ENCODE data around the gene CNIH3. TPM values are rescaled to one million over a fixed set of nuclear protein-coding genes. Genes with fewer than 3 reads are reported as not detected.

CNIH3 gene
- total and polyA plus RNA-seq, 2 donors (not counting 3 experiments of a cell fraction or from before 2014, with no cell fraction given): 1.3 to 2.5 TPM

DNA sequence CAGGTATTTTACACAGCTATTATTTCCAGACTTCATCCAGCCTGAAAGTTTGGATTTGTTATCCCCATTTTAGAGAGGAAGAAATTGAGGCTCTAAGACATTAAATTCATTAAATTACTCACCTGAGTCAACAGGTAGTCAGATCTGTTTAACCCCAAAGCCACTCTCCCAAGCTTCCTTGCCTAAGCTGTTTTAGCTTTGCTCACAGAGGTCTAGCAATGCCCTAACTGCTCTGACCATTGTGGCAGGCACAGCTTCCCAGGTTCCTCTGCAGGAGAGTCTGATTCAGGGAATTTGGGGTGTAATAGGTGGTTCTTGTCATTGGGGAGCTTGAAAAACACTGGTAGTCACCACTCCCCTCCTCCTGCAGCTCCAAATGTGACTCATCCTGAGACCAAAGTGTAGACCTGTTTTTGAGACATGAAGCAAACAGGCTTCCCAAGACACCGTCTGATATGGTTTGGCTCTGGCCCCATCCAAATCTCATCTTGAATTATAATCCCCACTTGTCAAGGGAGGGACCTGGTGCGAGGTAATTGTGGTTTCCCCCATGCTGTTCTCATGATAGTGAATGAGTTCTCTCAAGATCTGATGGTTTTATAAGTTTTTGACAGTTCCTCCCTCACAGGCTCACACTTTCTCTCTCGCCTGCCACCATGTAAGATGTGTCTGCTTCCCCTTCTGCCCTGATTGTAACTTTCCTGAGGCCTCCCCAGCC is 170.6 kb downstream of the CNIH3 start:
- TF ChIP-seq FOS (IDR thresholded peaks at IDR 0.05; ENCODE audit: borderline replicate concordance, insufficient read depth, low read length) (no peak), MYC (IDR thresholded peaks at IDR 0.05; ENCODE audit: low read depth, low read length) (no peak), GATA2 (IDR thresholded peaks at IDR 0.05; ENCODE audit: insufficient read depth, insufficient read length, low read depth, low read length) (no peak), EZH2 (IDR thresholded peaks at IDR 0.05; ENCODE audit: borderline replicate concordance, low read depth, low read length, severe bottlenecking) (no peak), POLR2A (IDR thresholded peaks at IDR 0.05; ENCODE audit: low read depth, low read length) (no peak), JUN (IDR thresholded peaks at IDR 0.05; ENCODE audit: borderline replicate concordance, insufficient read depth, insufficient read length, low read depth) (no peak), POLR2AphosphoS5 (IDR thresholded peaks at IDR 0.05; ENCODE audit: insufficient read depth, low read depth, low read length) (no peak)
- TF ChIP-seq, protein P1, sequence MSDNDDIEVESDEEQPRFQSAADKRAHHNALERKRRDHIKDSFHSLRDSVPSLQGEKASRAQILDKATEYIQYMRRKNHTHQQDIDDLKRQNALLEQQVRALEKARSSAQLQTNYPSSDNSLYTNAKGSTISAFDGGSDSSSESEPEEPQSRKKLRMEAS (IDR thresholded peaks at IDR 0.05; ENCODE audit: insufficient read depth, insufficient read length): no peak
- TF ChIP-seq, protein P2, sequence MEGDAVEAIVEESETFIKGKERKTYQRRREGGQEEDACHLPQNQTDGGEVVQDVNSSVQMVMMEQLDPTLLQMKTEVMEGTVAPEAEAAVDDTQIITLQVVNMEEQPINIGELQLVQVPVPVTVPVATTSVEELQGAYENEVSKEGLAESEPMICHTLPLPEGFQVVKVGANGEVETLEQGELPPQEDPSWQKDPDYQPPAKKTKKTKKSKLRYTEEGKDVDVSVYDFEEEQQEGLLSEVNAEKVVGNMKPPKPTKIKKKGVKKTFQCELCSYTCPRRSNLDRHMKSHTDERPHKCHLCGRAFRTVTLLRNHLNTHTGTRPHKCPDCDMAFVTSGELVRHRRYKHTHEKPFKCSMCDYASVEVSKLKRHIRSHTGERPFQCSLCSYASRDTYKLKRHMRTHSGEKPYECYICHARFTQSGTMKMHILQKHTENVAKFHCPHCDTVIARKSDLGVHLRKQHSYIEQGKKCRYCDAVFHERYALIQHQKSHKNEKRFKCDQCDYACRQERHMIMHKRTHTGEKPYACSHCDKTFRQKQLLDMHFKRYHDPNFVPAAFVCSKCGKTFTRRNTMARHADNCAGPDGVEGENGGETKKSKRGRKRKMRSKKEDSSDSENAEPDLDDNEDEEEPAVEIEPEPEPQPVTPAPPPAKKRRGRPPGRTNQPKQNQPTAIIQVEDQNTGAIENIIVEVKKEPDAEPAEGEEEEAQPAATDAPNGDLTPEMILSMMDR (IDR thresholded peaks at IDR 0.05; ENCODE audit: extremely low read depth in 1 of 2, insufficient read depth in 1 of 2, low read depth in 1 of 2, low read length in 2 of 2): no peak
- H3K4me1 ChIP-seq (ENCODE audit: control insufficient read depth, extremely low read depth, insufficient read depth, low read length): no peaks in the 10 kb centered on the region
- H3K9me1 ChIP-seq (replicated peaks; ENCODE audit: control insufficient read depth, extremely low read depth, insufficient read depth, low read length): no peaks in the 10 kb centered on the region
- H3K9ac ChIP-seq (replicated peaks; ENCODE audit: extremely low read depth, insufficient read depth, low read length): no peak overlapping the region
- no TSS peak for BruUV-seq (replicated peaks)
- H2AFZ ChIP-seq (ENCODE audit: low read depth, low read length): no peak overlapping the region
- POLR2A ChIA-PET: no interaction called here
- peaks cover 0 to 4% of the 10 kb centered on the region in 2 experiments for H3K27me3 ChIP-seq (ENCODE audit: control insufficient read depth in 2 of 2, insufficient read depth in 2 of 2, low read length in 2 of 2)
- no peaks in the 10 kb centered on the region for H4K20me1 ChIP-seq (replicated peaks; ENCODE audit: control insufficient read depth, extremely low read depth, insufficient read depth, low read length)
- no peak overlapping the region for H3K4me3 ChIP-seq (replicated peaks in 1 of 3; ENCODE audit: insufficient read depth in 1 of 3, low read depth in 1 of 3, low read length in 3 of 3)
- no peaks in the 10 kb centered on the region for H3K36me3 ChIP-seq (ENCODE audit: control insufficient read depth in 2 of 2, extremely low read depth in 1 of 2, insufficient read depth in 2 of 2, low read length in 2 of 2)
- no peak overlapping the region for H3K4me2 ChIP-seq (ENCODE audit: insufficient read depth, low read length)
- CTCF ChIA-PET: no interaction called here
- H3K27ac ChIP-seq (ENCODE audit: insufficient read depth, low read depth, low read length): no peak overlapping the region
- no peak for FAIRE-seq
- no peaks in the 10 kb centered on the region for H3K9me3 ChIP-seq (replicated peaks; ENCODE audit: control insufficient read depth, insufficient read depth, low read length)
- intact Hi-C loops (cut with micrococcal nuclease) (no loop called here), dilution Hi-C loops (cut with MboI; ENCODE audit: extremely low pct_ligation_motif_present, low sequenced_read_pairs) (no loop called here)
- H3K79me2 ChIP-seq (ENCODE audit: control insufficient read depth, insufficient read depth, low read length): no peaks in the 10 kb centered on the region
- DNase-seq (ENCODE audit: low read depth, low spot score): no peak

Measured in endothelial cell of umbilical vein (primary cell).